ENCODE data around the gene GABBR2.

Gene GABBR2

GRCh38 chr9:98583417-98583816 lies 125.3 kb downstream of the GABBR2 start:
- Histone ChIP-seq H4K20me1 (ENCODE audit: control insufficient read depth, insufficient read depth, low read depth, low read length) (no peaks in the 10 kb centered on the region), H3K4me3 (ENCODE audit: low read length) (no peak overlapping the region), H3K9me3 (ENCODE audit: control insufficient read depth, insufficient read depth, low read length) (no peaks in the 10 kb centered on the region), H3K27me3 (ENCODE audit: control insufficient read depth, low read length) (peaks cover 2% of the 10 kb centered on the region; the same call in 1 of the 2 replicates), H3K4me2 (ENCODE audit: low read length) (no peak overlapping the region), H3K4me1 (ENCODE audit: control insufficient read depth, low read length) (peaks cover 4% of the 10 kb centered on the region), H3K79me2 (ENCODE audit: control insufficient read depth, low read length) (no peaks in the 10 kb centered on the region), H3K9me2 (replicated peaks; ENCODE audit: control insufficient read depth, low read length) (no peaks in the 10 kb centered on the region), H3K36me3 (ENCODE audit: control insufficient read depth, low read length) (no peaks in the 10 kb centered on the region), H3F3A (ENCODE audit: control insufficient read depth, insufficient read depth) (no peaks in the 10 kb centered on the region), H3K27ac (ENCODE audit: low read depth, low read length) (no peak overlapping the region)
- TF ChIP-seq, protein P1, sequence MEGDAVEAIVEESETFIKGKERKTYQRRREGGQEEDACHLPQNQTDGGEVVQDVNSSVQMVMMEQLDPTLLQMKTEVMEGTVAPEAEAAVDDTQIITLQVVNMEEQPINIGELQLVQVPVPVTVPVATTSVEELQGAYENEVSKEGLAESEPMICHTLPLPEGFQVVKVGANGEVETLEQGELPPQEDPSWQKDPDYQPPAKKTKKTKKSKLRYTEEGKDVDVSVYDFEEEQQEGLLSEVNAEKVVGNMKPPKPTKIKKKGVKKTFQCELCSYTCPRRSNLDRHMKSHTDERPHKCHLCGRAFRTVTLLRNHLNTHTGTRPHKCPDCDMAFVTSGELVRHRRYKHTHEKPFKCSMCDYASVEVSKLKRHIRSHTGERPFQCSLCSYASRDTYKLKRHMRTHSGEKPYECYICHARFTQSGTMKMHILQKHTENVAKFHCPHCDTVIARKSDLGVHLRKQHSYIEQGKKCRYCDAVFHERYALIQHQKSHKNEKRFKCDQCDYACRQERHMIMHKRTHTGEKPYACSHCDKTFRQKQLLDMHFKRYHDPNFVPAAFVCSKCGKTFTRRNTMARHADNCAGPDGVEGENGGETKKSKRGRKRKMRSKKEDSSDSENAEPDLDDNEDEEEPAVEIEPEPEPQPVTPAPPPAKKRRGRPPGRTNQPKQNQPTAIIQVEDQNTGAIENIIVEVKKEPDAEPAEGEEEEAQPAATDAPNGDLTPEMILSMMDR (IDR thresholded peaks at IDR 0.05; ENCODE audit: low read depth, low read length, poor library complexity, severe bottlenecking) = no peak
- TF ChIP-seq EZH2phosphoT487 (IDR thresholded peaks at IDR 0.05; ENCODE audit: borderline replicate concordance, low read length) = no peak

DNA sequence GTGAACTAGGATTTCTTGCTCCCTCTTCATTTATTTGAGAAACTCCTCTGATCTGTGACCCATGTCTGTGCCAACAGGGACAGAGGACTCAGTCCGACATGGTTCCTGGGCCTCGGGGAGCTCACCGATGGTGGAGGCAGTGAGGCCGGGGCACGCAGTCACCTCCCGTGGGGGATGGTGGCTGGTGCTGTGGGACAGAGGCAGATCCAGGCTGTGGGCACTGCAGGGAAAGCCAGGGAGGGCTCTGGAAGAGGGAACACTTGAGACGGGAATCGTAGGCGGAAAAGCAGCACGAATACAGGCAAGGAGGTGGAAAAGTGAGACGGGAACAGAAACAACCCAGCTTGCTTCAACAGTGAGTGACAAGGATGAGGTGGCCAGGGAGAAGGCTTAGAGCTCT lies 127.8 kb downstream of the GABBR2 start:
- Histone ChIP-seq H3K4me3 (ENCODE audit: low read length) (no peak overlapping the region), H3K4me1 (ENCODE audit: control insufficient read depth, low read length) (peaks cover 6% of the 10 kb centered on the region), H3K9me2 (replicated peaks; ENCODE audit: control insufficient read depth, low read length) (no peaks in the 10 kb centered on the region), H3F3A (ENCODE audit: control insufficient read depth, insufficient read depth) (no peaks in the 10 kb centered on the region), H3K4me2 (ENCODE audit: low read length) (no peak overlapping the region), H4K20me1 (ENCODE audit: control insufficient read depth, insufficient read depth, low read depth, low read length) (no peaks in the 10 kb centered on the region), H3K27ac (ENCODE audit: low read depth, low read length) (no peak overlapping the region), H3K9me3 (ENCODE audit: control insufficient read depth, insufficient read depth, low read length) (no peaks in the 10 kb centered on the region), H3K79me2 (ENCODE audit: control insufficient read depth, low read length) (no peaks in the 10 kb centered on the region), H3K27me3 (ENCODE audit: control insufficient read depth, low read length) (peaks cover 2% of the 10 kb centered on the region; the same call in 1 of the 2 replicates), H3K36me3 (ENCODE audit: control insufficient read depth, low read length) (no peaks in the 10 kb centered on the region)
- TF ChIP-seq, protein P1 (IDR thresholded peaks at IDR 0.05; ENCODE audit: low read depth, low read length, poor library complexity, severe bottlenecking) = no peak
- no peak for TF ChIP-seq EZH2phosphoT487 (IDR thresholded peaks at IDR 0.05; ENCODE audit: borderline replicate concordance, low read length)

GRCh38 chr9:98579700-98580099 lies 129.0 kb downstream of the GABBR2 start:
- H3K27me3 ChIP-seq (ENCODE audit: control insufficient read depth, low read length) = peaks cover 2% of the 10 kb centered on the region; the same call in 1 of the 2 replicates
- H3K4me1 ChIP-seq (ENCODE audit: control insufficient read depth, low read length) = peaks cover 12% of the 10 kb centered on the region
- no peaks in the 10 kb centered on the region for H3K9me2 ChIP-seq (replicated peaks; ENCODE audit: control insufficient read depth, low read length)
- H4K20me1 ChIP-seq (ENCODE audit: control insufficient read depth, insufficient read depth, low read depth, low read length) = no peaks in the 10 kb centered on the region
- no peaks in the 10 kb centered on the region for H3F3A ChIP-seq (ENCODE audit: control insufficient read depth, insufficient read depth)
- H3K9me3 ChIP-seq (ENCODE audit: control insufficient read depth, insufficient read depth, low read length) = no peaks in the 10 kb centered on the region
- H3K79me2 ChIP-seq (ENCODE audit: control insufficient read depth, low read length) = no peaks in the 10 kb centered on the region
- H3K27ac ChIP-seq (ENCODE audit: low read depth, low read length) = no peak overlapping the region
- no peak overlapping the region for H3K4me3 ChIP-seq (ENCODE audit: low read length)
- H3K36me3 ChIP-seq (ENCODE audit: control insufficient read depth, low read length) = no peaks in the 10 kb centered on the region
- TF ChIP-seq, protein P1 (IDR thresholded peaks at IDR 0.05; ENCODE audit: low read depth, low read length, poor library complexity, severe bottlenecking) = no peak
- no peak for TF ChIP-seq EZH2phosphoT487 (IDR thresholded peaks at IDR 0.05; ENCODE audit: borderline replicate concordance, low read length)
- H3K4me2 ChIP-seq (ENCODE audit: low read length) = no peak overlapping the region
